Lower lobe of right lung (tissue), 2 donors: ENCODE results near the gene PPIA. TPM values are rescaled to one million over a fixed set of nuclear protein-coding genes. Genes with fewer than 3 reads are reported as not detected.

Source experiments
- ATAC-seq, 2 donors: fragments of 200-7000 bp; cut with Tn5 transposase; one replicate each; pipeline ENCODE4 v1.9.1; 2020 to 2022; ENCODE audit warnings: mild to moderate bottlenecking in 2 of 2, moderate library complexity in 2 of 2
- DNase-seq: peaks from one replicate; pipeline ENCODE4 v3.0.0-alpha.2; 2020
- H3K27ac ChIP-seq: fragments of 200-600 bp; one replicate; pipeline ENCODE4 v1.8.0; 2022
- H3K27me3 ChIP-seq: fragments of 200-600 bp; one replicate; pipeline ENCODE4 v1.8.0; 2022; ENCODE audit warnings: low read depth
- H3K36me3 ChIP-seq: fragments of 200-600 bp; one replicate; pipeline ENCODE4 v1.8.0; 2022; ENCODE audit warnings: mild to moderate bottlenecking
- H3K4me1 ChIP-seq: fragments of 200-600 bp; one replicate; pipeline ENCODE4 v1.8.0; 2022
- H3K4me3 ChIP-seq: fragments of 200-600 bp; one replicate; pipeline ENCODE4 v1.8.0; 2022; ENCODE audit warnings: mild to moderate bottlenecking
- H3K9me3 ChIP-seq: fragments of 200-600 bp; one replicate; pipeline ENCODE4 v1.8.0; 2022
- CTCF ChIP-seq: fragments of 200-600 bp; IDR thresholded peaks from one replicate; pipeline ENCODE4 v1.8.0; 2022; ENCODE audit warnings: antibody characterized with exemption, mild to moderate bottlenecking
- intact Hi-C: fragments of 100-400 bp; cut with DNase I; formaldehyde crosslinking; loops from one replicate; pipeline ENCODE4 v1.11.0; 2022
- total RNA-seq: library from RNA; stranded (reverse); fragmentation: NEBNext Ultra II Directional; extraction: Animal tissue kit (Norgen Biotek cat#: 25700); gene quantifications from one replicate; pipeline ENCODE4 v1.2.1, GENCODE V29; 2021
- donor health status: DM: no; HTN: yes; CAD: no; lungs with severe emphysema.

PPIA gene
- total RNA-seq, 1 donor from 2014 or later, result 964 TPM

GRCh38 chr7:44756904-44757303 is 39.6 kb upstream of the PPIA start:
- Histone ChIP-seq H3K27ac (no peak overlapping the region), H3K9me3 (no peaks in the 10 kb centered on the region), H3K36me3 (peaks cover 58% of the 10 kb centered on the region), H3K4me1 (peaks cover 42% of the 10 kb centered on the region), H3K27me3 (no peaks in the 10 kb centered on the region), H3K4me3 (no peak overlapping the region)
- intact Hi-C loops, result no loop called here
- ATAC-seq (no peak), DNase-seq (no peak)
- TF ChIP-seq CTCF, result no peak

GRCh38 chr7:44757311-44757710 is 39.2 kb upstream of the PPIA start:
- H3K4me3 ChIP-seq, result no peak overlapping the region
- no peaks in the 10 kb centered on the region for H3K9me3 ChIP-seq
- H3K36me3 ChIP-seq, result peaks cover 62% of the 10 kb centered on the region
- intact Hi-C loops, result no loop called here
- no peaks in the 10 kb centered on the region for H3K27me3 ChIP-seq
- no peak overlapping the region for H3K27ac ChIP-seq
- TF ChIP-seq CTCF, result no peak
- H3K4me1 ChIP-seq, result peaks cover 42% of the 10 kb centered on the region
- ATAC-seq, result no peak
- no peak for DNase-seq

GRCh38 chr7:44757739-44758138 is 38.7 kb upstream of the PPIA start:
- peaks cover 67% of the 10 kb centered on the region for H3K36me3 ChIP-seq
- peaks cover 42% of the 10 kb centered on the region for H3K4me1 ChIP-seq
- no peak for TF ChIP-seq CTCF
- no peaks in the 10 kb centered on the region for H3K9me3 ChIP-seq
- DNase-seq (no peak), ATAC-seq (no peak)
- intact Hi-C loops, result no loop called here
- H3K27me3 ChIP-seq, result no peaks in the 10 kb centered on the region
- no peak overlapping the region for H3K27ac ChIP-seq
- no peak overlapping the region for H3K4me3 ChIP-seq

GRCh38 chr7:44759246-44759645 is 37.2 kb upstream of the PPIA start:
- Histone ChIP-seq H3K27me3 (no peaks in the 10 kb centered on the region), H3K9me3 (no peaks in the 10 kb centered on the region), H3K27ac (no peak overlapping the region), H3K4me3 (no peak overlapping the region), H3K4me1 (peaks cover 34% of the 10 kb centered on the region), H3K36me3 (peaks cover 82% of the 10 kb centered on the region)
- DNase-seq (no peak), ATAC-seq (no peak)
- intact Hi-C loops, result no loop called here
- TF ChIP-seq CTCF, result no peak

- no peaks in the 10 kb centered on the region for H3K9me3 ChIP-seq
- no peak overlapping the region for H3K27ac ChIP-seq
- H3K36me3 ChIP-seq, result peaks cover 90% of the 10 kb centered on the region
- ATAC-seq, result no peak
- H3K4me3 ChIP-seq, result no peak overlapping the region
- peaks cover 26% of the 10 kb centered on the region for H3K4me1 ChIP-seq
- DNase-seq, result no peak
- no peaks in the 10 kb centered on the region for H3K27me3 ChIP-seq
- intact Hi-C loops, result no loop called here
- TF ChIP-seq CTCF, result no peak
These were observed 36.4 kb upstream of the PPIA start for GRCh38 chr7:44760034-44760580.
